Left lobe of liver (tissue), 2 donors: ENCODE results near the gene ATP11C. TPM values are rescaled to one million over a fixed set of nuclear protein-coding genes. Genes with fewer than 3 reads are reported as not detected.
"Not testable (repeated sequence)": the region's sequence is repeated elsewhere in the genome, so short reads cannot be mapped to it uniquely, and the experiment has no call there.

ENCODE experiments used
- ATAC-seq: fragments of 200-7000 bp; cut with Tn5 transposase; one replicate; pipeline ENCODE4 v1.9.1; 2020; ENCODE audit warnings: mild to moderate bottlenecking, moderate library complexity
- DNase-seq: peaks from one replicate; pipeline ENCODE4 v3.0.0-alpha.2; 2020; ENCODE audit warnings: low spot score
- total RNA-seq: library from RNA; stranded (reverse); gene quantifications from one replicate; pipeline ENCODE4 v1.2.1, GENCODE V29; 2021
- donor health status: DM: no; HTN: no; CAD: no; lungs with moderate emphysema.
- donor health status: DM: no; HTN: yes; CAD: no.

The ATP11C gene
- total RNA-seq, 1 donor from 2014 or later: 29.3 TPM

DNA sequence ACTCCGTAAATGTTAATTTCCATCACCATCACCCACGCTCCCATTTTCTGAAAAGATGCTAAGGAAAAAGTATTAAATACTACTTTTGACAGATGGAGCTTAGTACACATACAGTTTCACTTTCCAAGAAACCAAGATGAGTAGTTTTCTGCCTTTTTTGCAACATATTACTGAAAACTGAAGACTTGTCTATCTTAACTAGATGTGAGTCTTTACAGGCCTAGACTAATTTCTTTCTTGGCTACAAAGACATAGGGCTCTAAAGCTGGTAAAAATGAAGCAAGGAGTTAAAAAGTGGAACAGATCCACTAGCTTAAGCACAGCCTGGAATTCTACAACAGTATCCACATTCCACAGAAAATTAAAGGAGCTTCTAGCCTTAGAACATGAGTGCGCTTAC, 68.2 kb downstream of the ATP11C start:
- ATAC-seq (no peak), DNase-seq (no peak)

GRCh38 chrX:139862208-139862607, 70.6 kb downstream of the ATP11C start:
- DNase-seq: no peak
- ATAC-seq: no peak

GRCh38 chrX:139856826-139857225, 76.0 kb downstream of the ATP11C start:
- ATAC-seq, DNase-seq: not testable (repeated sequence)

DNA sequence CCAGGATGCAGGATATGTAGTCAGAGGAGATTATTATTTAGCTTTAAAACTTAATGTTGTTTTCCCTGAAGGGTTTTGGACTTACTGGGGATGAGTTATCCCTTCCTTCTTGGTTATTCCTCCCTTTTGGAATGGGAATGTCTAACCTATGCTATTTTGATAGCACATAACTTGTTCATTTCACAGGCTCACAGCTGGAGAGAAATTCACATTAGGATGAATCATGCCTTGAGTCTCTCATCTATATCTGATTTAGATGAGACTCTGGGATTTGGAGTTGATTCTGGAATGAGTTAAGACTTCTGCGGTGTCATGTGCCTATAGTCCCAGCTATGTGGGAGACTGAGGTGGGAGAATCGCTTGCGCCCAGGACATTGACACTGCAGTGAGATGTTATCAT, 81.1 kb downstream of the ATP11C start:
- DNase-seq (no peak), ATAC-seq (no peak)

DNA sequence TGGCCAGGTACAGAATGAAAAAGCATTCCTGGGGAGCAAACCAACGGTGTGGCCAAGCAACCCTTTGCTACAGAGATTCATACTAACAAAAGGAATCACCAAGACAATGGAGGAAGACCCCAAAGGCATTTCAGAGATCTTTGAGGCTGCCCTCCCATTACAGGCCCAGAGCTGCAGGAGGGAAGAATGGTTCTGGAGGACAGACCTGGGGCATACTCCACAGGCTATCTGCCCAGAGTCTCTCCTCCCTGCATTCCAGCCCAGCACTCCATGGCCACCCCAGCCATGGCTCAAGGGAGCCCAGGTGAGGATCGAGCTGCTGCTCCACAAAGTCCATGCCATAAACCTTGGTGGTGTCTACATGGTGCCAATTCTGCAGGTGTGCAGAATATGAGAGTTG, 81.9 kb downstream of the ATP11C start:
- ATAC-seq: no peak

GRCh38 chrX:139844884-139845283, 88.0 kb downstream of the ATP11C start:
- DNase-seq (no peak), ATAC-seq (no peak)

More for the DNA sequence above, 81.9 kb downstream of the ATP11C start:
- DNase-seq: no peak

DNA sequence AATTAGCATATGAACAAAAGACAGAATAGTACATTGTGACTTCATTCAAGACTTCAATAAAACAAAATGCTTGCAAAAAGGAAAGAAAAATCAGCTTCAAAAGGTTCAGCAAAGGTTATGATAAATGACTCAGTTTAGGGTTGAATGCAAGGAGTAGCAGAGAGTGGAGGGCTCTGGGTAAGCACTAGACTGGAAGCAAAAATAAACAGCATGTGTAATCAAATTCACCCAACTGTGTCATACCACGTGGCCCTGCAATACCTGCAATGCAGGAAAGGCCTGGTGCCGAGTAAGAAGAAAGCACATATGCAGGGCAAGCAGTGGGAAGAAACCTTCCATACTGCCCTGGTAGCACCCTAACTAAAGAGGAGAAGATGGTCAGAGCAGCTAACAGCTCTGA, 88.7 kb downstream of the ATP11C start:
- DNase-seq (no peak), ATAC-seq (peak; percentile 76)

- ATAC-seq: no peak
These were observed 90.3 kb downstream of the ATP11C start for GRCh38 chrX:139842326-139843185.

DNA sequence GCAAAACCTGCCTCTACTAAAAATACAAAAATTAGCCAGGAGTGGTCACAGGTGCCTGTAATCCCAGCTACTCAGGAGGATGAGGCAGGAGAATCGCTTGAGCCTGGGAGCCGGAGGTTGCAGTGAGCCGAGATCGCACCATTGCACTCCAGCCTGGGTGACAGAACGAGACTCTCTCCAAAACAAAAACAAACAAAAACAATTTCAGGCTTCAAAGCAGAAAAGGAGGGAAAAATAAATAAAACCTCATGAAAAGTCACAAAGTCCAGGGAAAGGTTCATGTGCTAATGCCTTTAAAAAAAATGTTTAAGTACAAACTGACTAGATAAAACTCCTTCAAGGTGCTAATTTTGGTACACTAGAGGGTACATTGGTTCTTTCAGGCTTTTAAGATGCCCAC, 96.5 kb downstream of the ATP11C start:
- peak; percentile 71 for ATAC-seq
- DNase-seq: not testable (repeated sequence)

More at GRCh38 chrX:139842326-139843185, 90.3 kb downstream of the ATP11C start:
- no peak for DNase-seq

GRCh38 chrX:139834879-139835278, 98.0 kb downstream of the ATP11C start:
- ATAC-seq (no peak), DNase-seq (no peak)

DNA sequence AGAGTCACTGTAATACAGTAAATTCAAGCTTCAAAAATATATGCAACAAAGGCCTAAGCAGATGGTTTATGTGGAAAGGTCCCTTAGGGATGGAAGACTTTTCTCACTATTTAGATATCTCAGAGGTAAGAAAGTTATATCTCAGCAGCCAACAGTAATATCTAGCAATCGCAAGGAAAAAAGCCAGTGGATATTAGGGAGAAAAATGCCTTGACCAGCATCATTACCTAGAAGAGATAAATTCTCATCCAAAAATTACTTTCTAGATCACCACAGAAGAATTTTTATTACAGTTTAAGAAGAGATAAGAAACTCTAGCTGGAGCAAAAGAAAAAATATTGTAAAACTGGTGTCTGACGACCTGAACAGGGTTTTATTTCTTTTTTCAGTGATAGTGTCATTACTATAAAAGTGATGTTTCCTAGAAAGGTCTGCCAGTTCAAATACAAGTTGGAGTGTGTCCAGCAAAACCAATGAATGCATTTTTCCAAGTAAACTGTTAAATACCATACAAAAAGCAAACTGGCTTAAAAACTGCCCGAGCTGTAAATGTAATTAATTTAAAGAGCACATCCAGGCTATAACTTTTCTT, 100.0 kb downstream of the ATP11C start:
- ATAC-seq: no peak
- no peak for DNase-seq

- no peak for DNase-seq
- ATAC-seq: peak; percentile 27
These were observed 101.0 kb downstream of the ATP11C start for GRCh38 chrX:139831675-139832456.

DNA sequence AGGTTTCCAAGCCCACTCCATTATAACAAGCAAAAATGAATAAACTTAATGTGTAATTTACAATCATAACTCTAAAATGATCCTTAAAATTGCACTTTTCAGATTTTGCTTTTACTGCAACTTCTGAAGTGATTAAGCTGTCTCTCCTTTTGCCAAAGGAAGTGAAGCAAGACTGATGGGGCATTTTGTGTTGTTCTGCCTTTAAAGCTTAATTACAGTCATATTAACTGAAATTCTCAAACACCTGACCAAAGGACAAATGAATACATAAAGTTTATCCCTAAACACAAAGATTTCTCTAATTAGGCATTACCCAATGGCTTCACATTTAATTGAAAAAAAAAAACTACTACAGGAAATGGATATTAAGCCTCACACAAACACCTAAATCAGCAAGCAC, 101.8 kb downstream of the ATP11C start:
- DNase-seq (no peak), ATAC-seq (no peak)

GRCh38 chrX:139828830-139829229, 104.0 kb downstream of the ATP11C start:
- ATAC-seq (no peak), DNase-seq (no peak)

GRCh38 chrX:139828033-139828432, 104.8 kb downstream of the ATP11C start:
- ATAC-seq (peak; percentile 52), DNase-seq (no peak)

DNA sequence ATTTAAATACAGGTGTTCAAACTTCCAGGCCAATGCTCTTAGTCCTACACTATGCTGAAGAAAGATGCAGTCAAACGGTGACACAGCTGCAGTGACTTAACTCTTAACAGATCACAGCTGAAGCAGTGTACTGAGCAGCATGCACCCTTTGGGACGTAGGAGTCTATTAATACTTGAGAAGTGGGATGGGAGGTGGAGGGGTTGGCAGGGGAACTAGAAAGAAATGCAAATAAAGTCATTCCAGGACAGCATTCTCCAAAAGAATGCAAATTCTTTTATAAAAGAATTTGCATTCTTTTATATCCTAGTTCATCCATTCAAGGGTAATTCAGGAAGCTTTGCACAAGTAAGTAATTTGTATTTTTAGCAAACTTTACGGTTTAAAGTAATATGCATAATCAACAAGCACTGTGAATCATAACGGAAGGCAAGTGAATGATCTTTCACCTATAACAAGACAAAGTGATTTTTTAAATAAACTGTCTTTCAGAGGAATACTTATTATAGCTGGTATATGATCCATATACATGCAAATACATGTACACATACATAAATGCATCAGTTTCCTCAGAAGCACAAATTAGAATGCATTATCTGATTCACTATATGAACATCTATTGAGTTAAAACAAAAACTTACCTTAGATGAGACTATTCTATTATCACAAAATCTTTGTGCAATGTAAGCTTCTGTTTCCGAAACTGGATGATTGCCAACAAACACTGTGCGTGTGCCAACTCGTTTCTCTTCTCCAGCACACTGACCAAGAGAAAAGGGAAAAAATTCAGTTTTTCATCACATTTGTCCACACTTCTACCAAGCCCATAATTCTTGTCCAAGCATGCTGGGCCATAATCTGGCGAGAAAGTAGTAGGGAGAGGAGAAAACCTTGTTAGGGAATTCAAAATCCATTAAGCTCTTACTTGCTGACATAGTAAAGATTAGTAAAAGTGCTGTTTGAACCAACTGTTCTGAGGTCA, 106.5 kb downstream of the ATP11C start:
- DNase-seq (peak; percentile 47), ATAC-seq (peak; percentile 56)

- no peak for DNase-seq
- no peak for ATAC-seq
These were observed 107.2 kb downstream of the ATP11C start for GRCh38 chrX:139825618-139826017.

DNA sequence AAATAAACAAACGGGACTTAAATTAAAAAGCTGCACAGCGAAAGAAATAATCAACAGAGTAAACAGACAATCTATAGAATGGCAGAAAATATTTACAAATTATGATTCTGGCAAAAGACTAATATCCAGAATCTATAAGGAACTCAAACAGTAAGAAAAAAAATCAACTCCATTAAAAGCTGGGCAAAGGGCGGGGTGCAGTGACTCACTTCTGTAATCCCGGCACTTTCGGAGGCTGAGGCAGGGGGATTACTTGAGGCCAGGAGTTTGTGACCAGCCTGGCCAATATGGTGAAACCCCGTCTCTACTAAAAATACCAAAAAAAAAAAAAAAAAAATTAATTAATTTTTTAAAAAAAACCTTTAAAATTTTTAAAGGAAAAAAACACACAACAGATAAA, 109.0 kb downstream of the ATP11C start:
- no peak for ATAC-seq
- DNase-seq: no peak

GRCh38 chrX:139820358-139820984, 112.4 kb downstream of the ATP11C start:
- ATAC-seq: peak; percentile 38

DNA sequence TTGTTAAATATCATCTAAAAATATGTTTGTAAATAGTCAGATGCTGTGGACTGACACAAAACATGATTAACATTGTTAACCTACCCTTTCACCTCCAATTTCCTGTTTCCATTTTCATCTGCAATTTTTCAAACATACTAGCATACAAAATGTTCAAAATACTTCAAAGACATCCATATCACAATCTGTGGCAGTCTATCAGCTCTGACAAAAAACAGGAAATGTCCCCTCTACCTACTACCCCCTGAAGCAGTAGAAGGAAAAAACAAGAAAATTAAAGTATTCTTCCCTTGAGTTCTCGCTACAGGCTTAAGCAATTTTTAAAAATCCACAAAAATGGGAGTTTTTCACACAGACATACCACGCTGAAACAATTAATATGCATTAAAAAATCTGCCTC, 116.6 kb downstream of the ATP11C start:
- DNase-seq: no peak
- ATAC-seq: no peak

More at GRCh38 chrX:139820358-139820984, 112.4 kb downstream of the ATP11C start:
- no peak for DNase-seq
